CD4-positive, alpha-beta T cell treated with Interleukin-4 for 4 hours (primary cell): ENCODE measurements around the gene SRSF2.
A peak's percentile ranks its signal among the peaks of the same experiment; 100 is the strongest.
"Not testable (repeated sequence)": the region's sequence is repeated elsewhere in the genome, so short reads cannot be mapped to it uniquely, and the experiment has no call there.

Source experiments
- DNase-seq: peaks from one replicate; pipeline ENCODE4 v3.0.0-alpha.2; 2020

Gene SRSF2

GRCh38 chr17:76720211-76720610 is 16.9 kb downstream of the SRSF2 start:
- no peak for DNase-seq

DNA sequence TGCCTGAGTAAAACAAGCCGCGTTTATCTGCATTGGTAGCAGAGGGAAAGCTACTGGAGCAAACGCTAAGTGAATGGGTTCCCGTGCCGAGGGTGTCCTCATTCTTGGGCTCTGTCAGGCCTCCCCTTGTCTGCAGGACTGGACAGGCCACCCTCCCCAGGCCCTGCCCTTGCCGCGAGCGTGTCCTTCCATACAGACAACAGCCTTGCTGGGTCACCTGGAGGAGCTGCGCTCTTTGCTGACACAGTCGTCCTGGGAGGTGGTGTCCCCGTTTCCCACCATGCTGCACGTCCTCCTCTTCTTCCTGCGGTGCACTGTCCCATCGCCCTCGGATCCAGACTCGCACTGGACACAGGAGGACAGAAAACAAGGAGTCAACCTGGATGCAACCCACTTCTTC is 18.6 kb downstream of the SRSF2 start:
- DNase-seq, result no peak

GRCh38 chr17:76716839-76717215 is 20.3 kb downstream of the SRSF2 start:
- DNase-seq, result no peak

DNA sequence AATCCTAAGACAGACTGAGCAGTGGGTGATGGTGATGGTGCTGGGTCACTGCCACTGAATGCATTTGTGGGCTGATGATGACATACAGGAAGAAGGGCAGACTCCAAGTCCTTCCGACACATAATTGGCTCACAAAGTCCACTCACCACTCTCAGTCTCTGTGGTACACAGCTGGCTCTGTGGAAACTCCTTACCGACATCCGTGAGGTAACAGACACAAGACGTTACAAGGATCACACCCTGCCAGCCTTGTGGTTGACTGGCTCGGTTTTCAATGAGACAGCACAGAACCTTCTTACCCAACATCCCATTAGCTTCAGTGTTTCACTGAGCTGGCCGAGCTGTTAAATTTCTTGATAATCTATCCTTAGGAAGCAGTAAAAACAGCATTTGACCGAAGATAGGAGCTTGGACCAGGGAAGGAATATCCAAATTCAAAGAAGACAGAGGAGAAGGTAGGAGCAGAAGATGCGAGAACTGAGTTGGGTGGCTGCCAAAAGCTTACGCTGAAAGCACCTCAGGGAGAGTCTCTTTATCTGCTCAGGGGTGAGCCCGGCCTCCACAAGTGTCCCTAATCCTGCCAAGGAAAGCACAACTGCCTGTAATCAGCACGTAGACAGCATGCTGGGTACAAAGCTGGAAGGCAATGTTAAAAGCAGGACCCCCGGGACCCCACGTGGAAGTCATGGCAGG is 20.8 kb downstream of the SRSF2 start:
- peak; percentile 92 for DNase-seq

DNA sequence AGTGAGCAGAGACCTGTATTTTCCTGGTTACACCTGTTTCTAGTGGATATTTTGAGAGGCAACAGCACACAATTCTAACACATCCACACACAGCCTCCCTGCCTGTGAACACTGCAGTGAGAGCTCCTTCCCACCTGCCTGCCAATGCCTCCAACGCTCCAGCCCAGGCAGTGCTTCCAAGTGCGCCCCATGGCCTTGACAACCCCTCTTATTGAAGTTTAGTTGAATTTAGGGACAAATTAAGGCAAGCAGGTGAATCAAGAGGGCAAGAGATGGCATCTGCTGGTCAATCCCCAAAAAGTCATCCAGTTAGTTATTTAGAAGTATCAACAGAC is 21.7 kb downstream of the SRSF2 start:
- DNase-seq, result no peak

DNA sequence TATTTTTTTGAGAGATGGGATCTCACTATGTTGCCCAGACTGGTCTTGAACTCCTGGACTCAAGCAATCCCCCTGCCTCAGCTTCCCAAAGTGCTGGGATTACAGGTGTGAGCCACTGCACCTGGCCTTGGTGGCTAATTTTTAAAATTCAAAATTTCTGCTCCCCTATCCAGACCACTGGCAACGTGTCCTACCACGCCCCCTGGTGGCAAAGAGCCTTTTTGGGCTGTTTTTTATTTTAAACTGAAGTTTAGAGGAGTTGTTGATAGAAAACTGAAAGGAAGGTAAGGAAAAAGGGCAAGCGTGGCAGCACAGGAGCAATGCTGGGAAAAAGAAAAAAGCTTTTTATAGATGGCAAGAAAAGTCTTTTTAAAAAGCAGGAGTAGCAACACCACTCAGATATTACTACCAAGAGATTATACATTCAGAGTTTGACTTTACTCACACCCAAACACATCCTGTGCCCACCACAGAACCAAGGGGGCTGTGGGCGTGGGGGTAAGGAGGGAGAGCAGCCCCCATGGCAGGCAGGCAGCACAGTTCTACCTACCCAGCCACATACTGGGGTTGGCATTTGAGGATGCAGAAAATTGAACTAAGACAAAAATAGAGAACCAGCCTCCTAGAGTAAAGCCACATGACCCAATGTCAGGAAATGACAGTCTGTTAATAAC is 22.2 kb downstream of the SRSF2 start:
- peak; percentile 69 for DNase-seq

DNA sequence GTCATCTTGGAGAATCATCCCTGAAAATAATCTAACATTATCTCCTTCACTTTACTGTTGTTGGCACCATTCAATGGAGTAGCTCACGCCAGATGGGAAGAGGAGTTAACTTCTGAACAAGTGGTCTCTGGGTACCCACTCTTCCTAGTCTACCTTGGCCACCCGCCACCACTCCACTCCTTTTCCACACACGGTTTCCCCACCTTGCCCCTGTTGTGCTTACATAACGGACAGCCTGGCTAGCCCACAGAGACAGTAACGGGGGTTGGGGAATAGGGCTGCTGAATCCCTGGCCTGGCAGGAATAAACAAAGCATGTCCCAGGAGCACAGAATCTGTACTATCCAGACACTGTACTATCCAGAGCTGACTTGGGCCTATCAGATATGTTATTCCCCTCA is 22.8 kb downstream of the SRSF2 start:
- no peak for DNase-seq

DNA sequence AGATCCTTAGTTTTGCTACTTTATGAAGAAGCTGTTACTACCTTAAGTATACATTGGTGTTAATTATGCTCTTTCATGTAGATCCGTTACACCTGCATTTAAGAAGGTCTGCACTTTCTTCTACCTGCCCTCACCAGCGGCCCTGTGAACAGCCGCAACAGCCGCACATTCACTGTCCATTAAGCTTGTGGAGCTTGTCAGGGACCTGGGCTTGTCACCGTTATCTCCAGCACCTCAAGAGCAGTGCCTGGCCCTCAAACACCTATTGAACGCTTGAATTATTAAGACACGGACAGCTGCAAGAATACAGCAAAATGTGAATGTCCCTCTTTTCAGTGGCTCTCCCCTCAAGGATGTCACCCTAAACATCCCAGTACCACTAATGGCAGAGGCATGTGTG is 23.4 kb downstream of the SRSF2 start:
- no peak for DNase-seq

DNA sequence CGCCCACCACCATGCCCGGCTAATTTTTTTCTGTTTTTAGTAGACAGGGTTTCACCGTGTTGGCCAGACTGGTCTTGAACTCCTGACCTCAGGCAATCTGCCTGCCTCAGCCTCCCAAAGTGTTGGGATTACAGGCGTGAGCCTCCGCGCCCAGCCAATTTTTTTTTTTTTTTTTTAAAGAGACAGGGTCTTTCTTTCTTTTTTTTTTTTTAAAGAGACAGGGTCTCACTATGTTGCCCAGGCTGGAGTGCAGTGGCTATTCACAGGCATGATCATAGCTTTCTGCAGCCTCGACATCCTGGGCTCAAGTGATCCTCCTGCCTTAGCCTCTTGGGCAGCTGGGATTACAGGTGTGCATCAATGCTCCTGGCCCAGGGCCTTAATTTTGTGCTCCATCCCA is 24.8 kb downstream of the SRSF2 start:
- not testable (repeated sequence) for DNase-seq

GRCh38 chr17:76710863-76711611 is 26.1 kb downstream of the SRSF2 start, which contains the start of gene MXRA7:
MXRA7 (minus strand) TSS chr17:76710965; CDS start chr17:76710946, 19 bp downstream.
- DNase-seq, result peak; percentile 45

DNA sequence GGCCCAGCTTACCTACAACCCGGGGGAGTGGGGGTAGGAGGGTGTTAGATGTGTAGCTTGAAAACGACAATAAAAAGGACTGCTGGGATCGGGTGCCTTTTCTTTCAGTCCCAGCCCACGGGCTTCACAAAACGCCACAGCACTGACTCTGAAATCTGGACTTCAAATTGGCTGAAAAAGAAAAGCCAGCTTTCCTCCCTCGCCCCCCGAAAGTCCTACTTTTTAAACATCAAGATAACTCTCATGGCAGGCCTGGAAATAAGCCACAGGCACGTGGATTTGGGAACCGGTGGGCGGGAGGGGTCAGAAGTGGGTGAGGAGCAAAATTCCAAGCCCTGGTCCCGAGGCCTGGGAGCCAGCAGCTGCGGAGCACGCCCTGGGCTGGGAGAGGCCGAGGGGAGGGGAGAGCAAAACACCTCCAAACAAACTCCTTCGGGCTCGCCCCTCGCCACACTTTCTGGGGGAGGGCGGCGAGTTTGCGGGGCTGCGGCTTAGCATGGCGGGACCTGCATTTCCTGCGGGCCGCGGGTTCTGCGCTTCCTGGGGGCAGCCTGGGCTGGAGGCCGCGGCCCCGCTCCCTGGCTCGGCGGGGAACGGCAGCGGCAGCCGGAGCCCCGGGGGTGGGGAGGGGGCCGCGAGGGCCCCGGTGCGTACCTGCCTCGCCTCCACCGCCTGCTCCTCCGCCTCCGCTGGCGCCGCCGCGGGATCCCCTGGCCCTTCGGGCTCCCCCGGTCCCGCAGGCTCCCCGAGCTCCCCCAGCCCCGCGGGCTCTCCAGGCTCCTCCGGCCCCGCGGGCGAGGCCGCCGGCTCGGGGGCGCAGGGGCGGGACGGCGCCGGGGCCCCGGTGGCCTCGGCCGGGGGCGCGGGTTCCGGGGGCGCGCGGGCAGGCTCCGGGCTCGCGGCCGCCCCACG is 26.9 kb downstream of the SRSF2 start:
- not testable (repeated sequence) for DNase-seq

GRCh38 chr17:76709077-76709950 is 27.8 kb downstream of the SRSF2 start:
- DNase-seq, result no peak

- no peak for DNase-seq
These were observed 28.9 kb downstream of the SRSF2 start for GRCh38 chr17:76707985-76708807.

- DNase-seq, result no peak
These were observed 30.3 kb downstream of the SRSF2 start for GRCh38 chr17:76706817-76707216.

DNA sequence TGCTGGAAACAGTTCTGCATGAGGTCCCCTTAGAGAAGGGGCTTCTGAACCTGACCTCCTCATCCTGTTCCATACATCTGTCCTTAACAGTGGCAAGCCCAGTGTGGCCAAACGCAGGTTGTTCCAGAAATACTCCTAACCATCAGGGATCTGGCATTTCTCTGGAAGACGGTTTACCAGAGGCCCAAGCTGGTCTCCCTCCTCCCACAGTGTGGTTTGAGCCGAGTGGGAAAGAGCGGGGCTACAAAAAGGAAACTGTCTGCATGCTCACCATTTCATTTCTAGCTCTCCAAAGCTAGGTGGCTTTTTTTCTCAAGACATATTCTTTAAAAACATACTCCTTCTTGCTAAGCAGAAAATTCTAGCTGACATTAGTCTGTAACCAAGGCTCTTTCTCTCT is 32.3 kb downstream of the SRSF2 start:
- DNase-seq, result no peak

DNA sequence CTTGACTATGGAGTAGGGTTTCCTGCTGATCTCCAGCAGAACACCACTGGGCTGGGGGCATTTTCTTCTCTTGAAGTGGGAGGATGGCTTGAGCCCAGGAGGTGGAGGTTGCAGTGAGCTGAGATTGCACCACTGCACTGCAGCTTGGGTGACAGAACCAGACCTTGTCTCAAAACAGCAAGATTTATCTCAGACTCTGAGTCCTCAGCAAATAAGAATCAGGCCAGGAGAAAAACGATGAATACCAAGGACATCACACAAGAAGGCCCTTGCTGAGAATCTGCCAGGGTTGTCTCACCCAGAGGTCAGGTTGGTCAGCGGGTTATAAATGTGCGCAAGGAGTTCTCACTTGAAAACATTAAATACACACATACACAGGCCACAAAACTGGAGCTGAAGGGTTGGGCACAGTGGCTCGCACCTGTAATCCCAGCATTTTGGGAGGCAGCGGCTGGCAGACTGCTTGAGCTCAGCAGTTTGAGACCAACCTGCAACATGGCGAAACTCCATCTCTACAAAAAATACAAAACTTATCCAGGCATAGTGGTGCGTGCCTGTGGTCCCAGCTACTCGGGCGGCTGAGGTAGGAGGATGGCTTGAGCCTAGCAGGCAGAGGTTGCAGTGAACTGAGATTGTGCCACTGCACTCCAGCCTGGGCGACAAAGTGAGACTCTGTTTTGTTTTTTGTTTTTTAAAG is 34.0 kb downstream of the SRSF2 start:
- DNase-seq, result no peak

DNA sequence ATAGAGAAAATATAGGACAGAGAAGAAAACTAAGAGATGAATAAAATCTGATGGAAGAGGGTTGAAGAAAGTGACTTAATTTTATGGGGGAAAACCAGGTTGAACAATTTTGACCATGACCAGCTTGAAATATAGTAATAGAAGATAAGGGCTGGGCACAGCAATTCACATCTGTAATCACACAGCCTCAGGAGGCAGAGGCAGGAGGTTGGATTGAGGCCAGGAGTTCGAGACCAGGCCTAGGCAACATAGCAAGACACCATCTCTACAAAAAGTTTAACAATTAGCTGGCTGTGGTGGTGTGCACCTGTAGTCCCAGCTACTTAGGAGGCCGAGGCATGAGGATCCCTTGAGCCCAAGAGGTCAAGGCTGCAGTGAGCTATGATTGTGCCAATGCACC is 35.1 kb downstream of the SRSF2 start:
- DNase-seq, result no peak

DNA sequence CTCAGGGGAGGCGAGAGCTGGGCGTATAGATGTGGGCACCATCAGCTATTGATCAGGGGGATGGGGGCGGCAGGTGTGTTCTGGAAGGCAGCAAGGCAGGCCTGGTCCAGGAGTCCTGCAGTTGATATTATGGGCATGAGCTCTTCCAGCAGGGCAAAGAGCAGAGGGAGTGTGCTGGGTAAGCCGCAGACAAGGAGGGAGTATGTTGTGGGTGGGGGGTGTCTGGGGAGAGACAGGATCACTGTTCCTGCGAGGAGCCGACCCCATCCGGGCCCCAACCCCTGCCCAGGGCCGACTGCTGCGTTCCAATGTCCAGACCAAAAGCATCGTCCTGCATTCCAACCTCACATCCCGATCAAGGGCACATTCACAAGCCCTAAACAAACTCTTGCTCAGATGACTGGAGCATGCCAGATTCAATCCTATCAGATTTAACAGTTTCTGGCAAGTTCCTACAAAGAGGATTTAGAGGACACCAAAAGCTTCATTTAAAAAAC is 35.6 kb downstream of the SRSF2 start:
- no peak for DNase-seq

- no peak for DNase-seq
These were observed 36.3 kb downstream of the SRSF2 start for GRCh38 chr17:76700617-76701470.
